ENCODE data around the gene NARS2.

Gene NARS2

DNA sequence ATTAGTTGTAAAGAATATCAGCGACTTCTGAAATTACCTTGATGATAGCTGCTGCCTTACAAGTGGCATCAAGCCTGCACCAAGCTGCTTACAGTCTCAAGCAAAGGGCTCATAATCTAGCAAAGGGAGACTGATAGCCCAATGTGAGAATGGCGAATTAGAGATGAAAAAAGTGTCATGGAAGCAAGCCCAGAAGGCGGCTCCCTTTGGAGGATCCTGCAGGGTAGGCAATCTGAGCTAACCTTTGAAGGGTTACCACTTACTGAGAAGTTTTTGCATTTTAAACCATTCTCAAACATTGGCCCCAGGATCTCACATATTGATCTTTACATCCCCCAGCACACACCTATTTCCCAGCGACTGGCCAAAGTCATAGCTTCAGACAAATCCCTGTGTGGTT is 175.5 kb downstream of the NARS2 start:
- Histone ChIP-seq H3K9ac (no peak overlapping the region), H3K36me3 (ENCODE audit: insufficient read depth) (no peaks in the 10 kb centered on the region), H3K4me3 (IDR thresholded peaks at IDR 0.05; ENCODE audit: insufficient read depth, low read depth, low read length) (no peak overlapping the region), H3K79me2 (ENCODE audit: insufficient read depth, low read depth) (no peaks in the 10 kb centered on the region), H3K4me1 (ENCODE audit: low read depth, poor library complexity, severe bottlenecking) (no peaks in the 10 kb centered on the region), H3K4me2 (no peak overlapping the region), H3K27me3 (ENCODE audit: insufficient read depth, low read depth) (no peaks in the 10 kb centered on the region), H2AFZ (ENCODE audit: low read depth) (no peak overlapping the region), H3K27ac (no peak overlapping the region), H4K20me1 (ENCODE audit: insufficient read depth) (no peaks in the 10 kb centered on the region)
- TF ChIP-seq, protein P1, sequence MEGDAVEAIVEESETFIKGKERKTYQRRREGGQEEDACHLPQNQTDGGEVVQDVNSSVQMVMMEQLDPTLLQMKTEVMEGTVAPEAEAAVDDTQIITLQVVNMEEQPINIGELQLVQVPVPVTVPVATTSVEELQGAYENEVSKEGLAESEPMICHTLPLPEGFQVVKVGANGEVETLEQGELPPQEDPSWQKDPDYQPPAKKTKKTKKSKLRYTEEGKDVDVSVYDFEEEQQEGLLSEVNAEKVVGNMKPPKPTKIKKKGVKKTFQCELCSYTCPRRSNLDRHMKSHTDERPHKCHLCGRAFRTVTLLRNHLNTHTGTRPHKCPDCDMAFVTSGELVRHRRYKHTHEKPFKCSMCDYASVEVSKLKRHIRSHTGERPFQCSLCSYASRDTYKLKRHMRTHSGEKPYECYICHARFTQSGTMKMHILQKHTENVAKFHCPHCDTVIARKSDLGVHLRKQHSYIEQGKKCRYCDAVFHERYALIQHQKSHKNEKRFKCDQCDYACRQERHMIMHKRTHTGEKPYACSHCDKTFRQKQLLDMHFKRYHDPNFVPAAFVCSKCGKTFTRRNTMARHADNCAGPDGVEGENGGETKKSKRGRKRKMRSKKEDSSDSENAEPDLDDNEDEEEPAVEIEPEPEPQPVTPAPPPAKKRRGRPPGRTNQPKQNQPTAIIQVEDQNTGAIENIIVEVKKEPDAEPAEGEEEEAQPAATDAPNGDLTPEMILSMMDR (conservative IDR thresholded peaks at IDR 0.05; ENCODE audit: low read depth, low read length): no peak

DNA sequence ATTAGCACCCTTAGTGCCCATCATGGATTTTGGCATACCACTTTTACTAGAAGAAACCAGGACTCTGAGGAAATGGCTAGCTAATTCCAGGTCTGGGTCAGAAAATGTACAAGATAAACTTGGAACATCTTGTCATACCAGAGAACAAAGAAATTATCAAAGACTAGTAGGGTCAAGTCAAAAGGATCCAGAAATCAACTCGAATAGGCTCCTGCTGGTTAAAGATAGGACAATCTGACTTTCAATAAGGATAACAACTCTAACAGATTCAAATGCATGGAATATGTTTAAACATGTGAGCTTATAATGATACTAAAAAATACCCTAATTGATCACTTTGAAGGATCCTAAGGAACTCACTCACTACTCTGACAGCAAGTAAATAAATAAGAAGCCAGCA is 175.9 kb downstream of the NARS2 start:
- Histone ChIP-seq H3K27ac (no peak overlapping the region), H3K27me3 (ENCODE audit: insufficient read depth, low read depth) (no peaks in the 10 kb centered on the region), H3K4me1 (ENCODE audit: low read depth, poor library complexity, severe bottlenecking) (no peaks in the 10 kb centered on the region), H3K36me3 (ENCODE audit: insufficient read depth) (no peaks in the 10 kb centered on the region), H4K20me1 (ENCODE audit: insufficient read depth) (no peaks in the 10 kb centered on the region), H2AFZ (ENCODE audit: low read depth) (no peak overlapping the region), H3K4me3 (IDR thresholded peaks at IDR 0.05; ENCODE audit: insufficient read depth, low read depth, low read length) (no peak overlapping the region), H3K4me2 (no peak overlapping the region), H3K79me2 (ENCODE audit: insufficient read depth, low read depth) (no peaks in the 10 kb centered on the region), H3K9ac (no peak overlapping the region)
- TF ChIP-seq, protein P1 (conservative IDR thresholded peaks at IDR 0.05; ENCODE audit: low read depth, low read length): no peak

DNA sequence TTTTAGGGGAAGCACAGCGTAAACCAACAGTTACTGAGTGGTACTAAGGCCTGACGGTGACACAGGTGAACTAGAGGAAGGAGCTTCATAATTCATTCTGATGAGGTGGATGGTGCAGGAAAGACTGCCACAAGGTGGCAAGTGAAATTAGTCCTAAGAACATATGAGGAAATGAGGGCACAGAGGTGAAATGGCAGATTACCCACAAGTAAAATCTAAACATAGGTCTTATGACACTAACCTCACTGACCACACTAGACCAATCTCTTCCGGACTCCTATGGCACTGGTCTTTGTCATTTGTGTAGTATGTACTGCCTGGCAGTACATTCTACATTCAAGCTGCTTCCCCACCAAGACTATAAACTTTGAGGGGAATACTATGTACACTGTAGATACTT is 177.3 kb downstream of the NARS2 start:
- no peak overlapping the region for H3K4me2 ChIP-seq

DNA sequence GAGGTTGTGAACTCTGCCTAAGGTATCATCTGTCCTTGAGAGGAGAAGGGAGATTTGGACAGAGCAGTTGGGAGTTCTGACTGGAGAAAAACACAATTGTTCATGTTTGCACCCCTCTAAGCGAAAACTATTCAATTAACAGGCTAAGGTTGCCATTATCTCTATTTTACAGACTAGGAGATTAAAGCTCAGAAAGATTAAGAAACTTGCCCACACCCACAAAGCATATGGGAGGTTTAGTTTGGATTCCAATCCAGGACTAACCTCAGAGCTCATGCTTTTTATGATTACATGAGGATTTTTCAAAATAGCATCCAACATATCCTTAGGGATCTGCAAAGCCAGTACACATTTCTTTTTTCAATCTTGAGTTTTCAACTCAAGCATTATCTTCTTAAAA is 179.1 kb downstream of the NARS2 start:
- no peaks in the 10 kb centered on the region for H3K79me2 ChIP-seq (ENCODE audit: insufficient read depth, low read depth)
- no peaks in the 10 kb centered on the region for H4K20me1 ChIP-seq (ENCODE audit: insufficient read depth)
- no peak overlapping the region for H3K4me3 ChIP-seq (IDR thresholded peaks at IDR 0.05; ENCODE audit: insufficient read depth, low read depth, low read length)
- H2AFZ ChIP-seq (ENCODE audit: low read depth): no peak overlapping the region
- H3K36me3 ChIP-seq (ENCODE audit: insufficient read depth): no peaks in the 10 kb centered on the region
- TF ChIP-seq, protein P1 (conservative IDR thresholded peaks at IDR 0.05; ENCODE audit: low read depth, low read length): no peak
- no peaks in the 10 kb centered on the region for H3K27me3 ChIP-seq (ENCODE audit: insufficient read depth, low read depth)
- no peaks in the 10 kb centered on the region for H3K4me1 ChIP-seq (ENCODE audit: low read depth, poor library complexity, severe bottlenecking)
- no peak overlapping the region for H3K4me2 ChIP-seq
- H3K27ac ChIP-seq: no peak overlapping the region
- H3K9ac ChIP-seq: no peak overlapping the region

More for the DNA sequence above, 177.3 kb downstream of the NARS2 start:
- Histone ChIP-seq H3K36me3 (ENCODE audit: insufficient read depth) (no peaks in the 10 kb centered on the region), H3K4me1 (ENCODE audit: low read depth, poor library complexity, severe bottlenecking) (no peaks in the 10 kb centered on the region), H2AFZ (ENCODE audit: low read depth) (no peak overlapping the region), H3K27me3 (ENCODE audit: insufficient read depth, low read depth) (no peaks in the 10 kb centered on the region), H3K4me3 (IDR thresholded peaks at IDR 0.05; ENCODE audit: insufficient read depth, low read depth, low read length) (no peak overlapping the region), H3K27ac (no peak overlapping the region), H4K20me1 (ENCODE audit: insufficient read depth) (no peaks in the 10 kb centered on the region), H3K79me2 (ENCODE audit: insufficient read depth, low read depth) (no peaks in the 10 kb centered on the region), H3K9ac (no peak overlapping the region)
- TF ChIP-seq, protein P1 (conservative IDR thresholded peaks at IDR 0.05; ENCODE audit: low read depth, low read length): no peak
